ENCODE results near the gene CASP3. TPM values are rescaled to one million over a fixed set of nuclear protein-coding genes. Genes with fewer than 3 reads are reported as not detected.

CASP3 gene
- total and polyA plus RNA-seq, 2 donors (not counting 1 experiment from before 2014, with no cell fraction given): 7.9 to 15.8 TPM

GRCh38 chr4:184688005-184688404, 38.8 kb upstream of the CASP3 start:
- no CpG with 5 or more reads among the region's 3 CpGs for WGBS (ENCODE audit: insufficient coverage)
- H3K27ac ChIP-seq (ENCODE audit: low read length in 2 of 2): no peak overlapping the region
- H3K27me3 ChIP-seq (replicated peaks in 1 of 4; ENCODE audit: control extremely low read depth in 1 of 4, control insufficient read depth in 3 of 4, insufficient read depth in 4 of 4, low read length in 3 of 4): no peaks in the 10 kb centered on the region
- no peaks in the 10 kb centered on the region for H3K79me2 ChIP-seq (ENCODE audit: control insufficient read depth, insufficient read depth, low read length)
- no peaks in the 10 kb centered on the region for H3K36me3 ChIP-seq (replicated peaks in 1 of 2; ENCODE audit: control extremely low read depth in 1 of 2, control insufficient read depth in 1 of 2, extremely low read depth in 1 of 2, insufficient read depth in 2 of 2, low read length in 1 of 2)
- POLR2A ChIA-PET: no interaction called here
- CTCF ChIA-PET: no interaction called here
- H3K9me3 ChIP-seq (ENCODE audit: control extremely low read depth in 1 of 3, control insufficient read depth in 2 of 3, insufficient read depth in 1 of 3, low read length in 2 of 3): no peaks in the 10 kb centered on the region
- DNase-seq (no peak), ATAC-seq (ENCODE audit: low read depth) (no peak)
- intact Hi-C loops (cut with micrococcal nuclease): no loop called here
- no peaks in the 10 kb centered on the region for H4K20me1 ChIP-seq (ENCODE audit: control insufficient read depth, insufficient read depth, low read length, poor library complexity, severe bottlenecking)
- Mint-ChIP-seq H3K27me3 (no peaks in the 10 kb centered on the region), H3K9me3 (ENCODE audit: insufficient read depth) (no peaks in the 10 kb centered on the region), H3K27ac (no peak overlapping the region), H3K4me3 (no peak overlapping the region), H3K4me1 (peaks cover 3% of the 10 kb centered on the region)
- H3K4me3 ChIP-seq (ENCODE audit: control extremely low read depth in 1 of 5, extremely low read depth in 1 of 5, insufficient read depth in 1 of 5, low read depth in 2 of 5, low read length in 4 of 5): no peak overlapping the region
- H3K4me2 ChIP-seq (replicated peaks; ENCODE audit: low read depth, low read length, poor library complexity, severe bottlenecking): no peak overlapping the region
- H2AFZ ChIP-seq (ENCODE audit: insufficient read depth, low read depth, low read length, poor library complexity, severe bottlenecking): no peak overlapping the region
- H3K9ac ChIP-seq (ENCODE audit: low read length): no peak overlapping the region
- TF ChIP-seq EZH2 (IDR thresholded peaks at IDR 0.05; ENCODE audit: borderline replicate concordance, insufficient read depth, low read depth, low read length, poor library complexity, severe bottlenecking) (no peak), CTCF (IDR thresholded peaks at IDR 0.05) (no peak)
- H3K4me1 ChIP-seq (ENCODE audit: control insufficient read depth in 2 of 2, insufficient read depth in 2 of 2, low read length in 2 of 2): no peaks in the 10 kb centered on the region

GRCh38 chr4:184684491-184685189, 35.4 kb upstream of the CASP3 start:
- Mint-ChIP-seq H3K9me3 (ENCODE audit: insufficient read depth) (no peaks in the 10 kb centered on the region), H3K27me3 (no peaks in the 10 kb centered on the region), H3K4me3 (no peak overlapping the region), H3K4me1 (peaks cover 3% of the 10 kb centered on the region), H3K27ac (no peak overlapping the region)
- no peak overlapping the region for H3K4me3 ChIP-seq (ENCODE audit: control extremely low read depth in 1 of 5, extremely low read depth in 1 of 5, insufficient read depth in 1 of 5, low read depth in 2 of 5, low read length in 4 of 5)
- no peaks in the 10 kb centered on the region for H4K20me1 ChIP-seq (ENCODE audit: control insufficient read depth, insufficient read depth, low read length, poor library complexity, severe bottlenecking)
- ATAC-seq (ENCODE audit: low read depth) (no peak), DNase-seq (no peak)
- no peak overlapping the region for H3K9ac ChIP-seq (ENCODE audit: low read length)
- no peaks in the 10 kb centered on the region for H3K9me3 ChIP-seq (ENCODE audit: control extremely low read depth in 1 of 3, control insufficient read depth in 2 of 3, insufficient read depth in 1 of 3, low read length in 2 of 3)
- POLR2A ChIA-PET: no interaction called here
- H2AFZ ChIP-seq (ENCODE audit: insufficient read depth, low read depth, low read length, poor library complexity, severe bottlenecking): no peak overlapping the region
- H3K27me3 ChIP-seq (replicated peaks in 1 of 4; ENCODE audit: control extremely low read depth in 1 of 4, control insufficient read depth in 3 of 4, insufficient read depth in 4 of 4, low read length in 3 of 4): no peaks in the 10 kb centered on the region
- no peak overlapping the region for H3K27ac ChIP-seq (ENCODE audit: low read length in 2 of 2)
- H3K4me2 ChIP-seq (replicated peaks; ENCODE audit: low read depth, low read length, poor library complexity, severe bottlenecking): no peak overlapping the region
- CTCF ChIA-PET: no interaction called here
- H3K79me2 ChIP-seq (ENCODE audit: control insufficient read depth, insufficient read depth, low read length): no peaks in the 10 kb centered on the region
- TF ChIP-seq EZH2 (IDR thresholded peaks at IDR 0.05; ENCODE audit: borderline replicate concordance, insufficient read depth, low read depth, low read length, poor library complexity, severe bottlenecking) (no peak), CTCF (IDR thresholded peaks at IDR 0.05) (no peak)
- intact Hi-C loops (cut with micrococcal nuclease): no loop called here
- H3K36me3 ChIP-seq (replicated peaks in 1 of 2; ENCODE audit: control extremely low read depth in 1 of 2, control insufficient read depth in 1 of 2, extremely low read depth in 1 of 2, insufficient read depth in 2 of 2, low read length in 1 of 2): peaks cover 0 to 3% of the 10 kb centered on the region in 2 experiments
- 19% methylated on average over 5 of the region's 5 CpGs for WGBS (ENCODE audit: insufficient coverage)
- no peaks in the 10 kb centered on the region for H3K4me1 ChIP-seq (ENCODE audit: control insufficient read depth in 2 of 2, insufficient read depth in 2 of 2, low read length in 2 of 2)

All from B cell (primary cell).